PFSK-1 (cell line): ENCODE results near the gene GPBAR1.

ENCODE experiments used
- FOXP2 ChIP-seq: optimal IDR thresholded peaks from 2 replicates; pipeline ENCODE3; 2011; ENCODE audit warnings: borderline replicate concordance, control low read depth, inconsistent platforms; ENCODE audit not compliant: insufficient read depth; ENCODE audit errors: extremely low read length, extremely low read depth
- POLR2AphosphoS5 ChIP-seq: IDR thresholded peaks from 2 replicates; pipeline ENCODE4 v1.6.1; 2012; ENCODE audit warnings: low read depth, mild to moderate bottlenecking, control low read depth, low read length, moderate library complexity
- SIN3A ChIP-seq: IDR thresholded peaks from 2 replicates; pipeline ENCODE4 v1.6.1; 2012; ENCODE audit warnings: mild to moderate bottlenecking, low read length, moderate library complexity, borderline replicate concordance; ENCODE audit not compliant: insufficient read depth
- TAF1 ChIP-seq: IDR thresholded peaks from 2 replicates; pipeline ENCODE4 v1.6.1; 2012; ENCODE audit warnings: low read length, control low read depth, borderline replicate concordance; ENCODE audit not compliant: insufficient read depth
- TF ChIP-seq, protein P1 (sequence below), 2 experiments: IDR thresholded peaks; 2 replicates each; pipeline versions ENCODE4 v1.6.1 to v1.8.0; 2011 to 2012; ENCODE audit warnings: low read depth in 2 of 2, low read length in 2 of 2, control low read depth in 1 of 2, inconsistent platforms in 1 of 2, mild to moderate bottlenecking in 1 of 2, moderate library complexity in 1 of 2; ENCODE audit not compliant: insufficient read depth in 1 of 2

The GPBAR1 gene

DNA sequence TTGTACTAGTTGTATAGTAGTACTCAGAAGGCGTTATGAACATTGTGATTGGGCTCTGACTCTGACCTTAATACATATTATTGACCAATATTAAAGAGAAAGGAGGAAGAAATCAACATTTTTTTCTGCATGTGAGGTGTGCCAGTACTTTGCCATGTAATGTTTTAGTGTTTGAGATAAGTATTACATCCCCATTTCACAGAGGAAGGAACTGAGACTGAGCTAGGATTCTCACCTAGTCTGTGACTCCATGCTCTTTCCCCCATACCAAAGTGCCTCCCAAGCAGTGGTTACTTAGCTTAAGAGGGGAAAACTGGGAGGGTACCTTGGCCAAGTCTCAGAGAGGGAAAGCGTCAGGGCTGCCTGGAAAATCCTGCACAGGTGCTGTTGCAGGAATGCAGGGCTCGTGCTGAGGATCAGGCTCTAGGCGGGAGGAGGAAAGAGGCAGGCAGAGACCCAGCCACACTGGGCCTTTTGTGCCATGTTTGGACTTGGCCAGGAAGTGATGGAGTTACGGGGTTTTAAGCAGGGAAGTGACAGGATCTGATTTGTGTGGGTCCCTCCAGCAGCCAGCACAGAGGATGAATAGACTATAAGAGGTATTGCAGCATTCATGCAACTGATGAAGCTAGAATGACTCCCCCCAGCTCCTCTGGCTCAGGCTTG lies 11.2 kb downstream of the GPBAR1 start:
- TF ChIP-seq FOXP2 (no peak), POLR2AphosphoS5 (no peak), TAF1 (no peak), SIN3A (no peak)

GRCh38 chr2:218272531-218273212 lies 11.9 kb downstream of the GPBAR1 start:
- no peak for TF ChIP-seq SIN3A
- TF ChIP-seq, protein P1, sequence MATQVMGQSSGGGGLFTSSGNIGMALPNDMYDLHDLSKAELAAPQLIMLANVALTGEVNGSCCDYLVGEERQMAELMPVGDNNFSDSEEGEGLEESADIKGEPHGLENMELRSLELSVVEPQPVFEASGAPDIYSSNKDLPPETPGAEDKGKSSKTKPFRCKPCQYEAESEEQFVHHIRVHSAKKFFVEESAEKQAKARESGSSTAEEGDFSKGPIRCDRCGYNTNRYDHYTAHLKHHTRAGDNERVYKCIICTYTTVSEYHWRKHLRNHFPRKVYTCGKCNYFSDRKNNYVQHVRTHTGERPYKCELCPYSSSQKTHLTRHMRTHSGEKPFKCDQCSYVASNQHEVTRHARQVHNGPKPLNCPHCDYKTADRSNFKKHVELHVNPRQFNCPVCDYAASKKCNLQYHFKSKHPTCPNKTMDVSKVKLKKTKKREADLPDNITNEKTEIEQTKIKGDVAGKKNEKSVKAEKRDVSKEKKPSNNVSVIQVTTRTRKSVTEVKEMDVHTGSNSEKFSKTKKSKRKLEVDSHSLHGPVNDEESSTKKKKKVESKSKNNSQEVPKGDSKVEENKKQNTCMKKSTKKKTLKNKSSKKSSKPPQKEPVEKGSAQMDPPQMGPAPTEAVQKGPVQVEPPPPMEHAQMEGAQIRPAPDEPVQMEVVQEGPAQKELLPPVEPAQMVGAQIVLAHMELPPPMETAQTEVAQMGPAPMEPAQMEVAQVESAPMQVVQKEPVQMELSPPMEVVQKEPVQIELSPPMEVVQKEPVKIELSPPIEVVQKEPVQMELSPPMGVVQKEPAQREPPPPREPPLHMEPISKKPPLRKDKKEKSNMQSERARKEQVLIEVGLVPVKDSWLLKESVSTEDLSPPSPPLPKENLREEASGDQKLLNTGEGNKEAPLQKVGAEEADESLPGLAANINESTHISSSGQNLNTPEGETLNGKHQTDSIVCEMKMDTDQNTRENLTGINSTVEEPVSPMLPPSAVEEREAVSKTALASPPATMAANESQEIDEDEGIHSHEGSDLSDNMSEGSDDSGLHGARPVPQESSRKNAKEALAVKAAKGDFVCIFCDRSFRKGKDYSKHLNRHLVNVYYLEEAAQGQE (IDR thresholded peaks at IDR 0.05; ENCODE audit: insufficient read depth in 1 of 2, low read depth in 2 of 2, low read length in 2 of 2) = no peak
- TF ChIP-seq POLR2AphosphoS5 = no peak
- no peak for TF ChIP-seq TAF1
- TF ChIP-seq FOXP2 = no peak

GRCh38 chr2:218273908-218274249 lies 13.1 kb downstream of the GPBAR1 start:
- TF ChIP-seq POLR2AphosphoS5 (no peak), FOXP2 (no peak), SIN3A (no peak)
- TF ChIP-seq, protein P1 (IDR thresholded peaks at IDR 0.05; ENCODE audit: insufficient read depth in 1 of 2, low read depth in 2 of 2, low read length in 2 of 2) = no peak

- TF ChIP-seq TAF1 = no peak
- no peak for TF ChIP-seq POLR2AphosphoS5
- TF ChIP-seq, protein P1 (IDR thresholded peaks at IDR 0.05; ENCODE audit: insufficient read depth in 1 of 2, low read depth in 2 of 2, low read length in 2 of 2) = no peak
- TF ChIP-seq SIN3A = no peak
- TF ChIP-seq FOXP2 = no peak
Measured at GRCh38 chr2:218274586-218274985, 13.8 kb downstream of the GPBAR1 start.

GRCh38 chr2:218275371-218276072 lies 14.7 kb downstream of the GPBAR1 start:
- TF ChIP-seq TAF1 (no peak), SIN3A (no peak), FOXP2 (no peak), POLR2AphosphoS5 (no peak)
- TF ChIP-seq, protein P1 (IDR thresholded peaks at IDR 0.05; ENCODE audit: insufficient read depth in 1 of 2, low read depth in 2 of 2, low read length in 2 of 2) = no peak
